CD1c-positive myeloid dendritic cell (primary cell): ENCODE data around the gene INPP4B.
"Not testable (repeated sequence)": the region's sequence is repeated elsewhere in the genome, so short reads cannot be mapped to it uniquely, and the experiment has no call there.

Experiments used
- DNase-seq: peaks from one replicate; pipeline ENCODE4 v3.0.0-alpha.2; 2016; ENCODE audit errors: extremely low spot score

INPP4B gene

GRCh38 chr4:142686081-142686480 is 160.0 kb downstream of the INPP4B start:
- no peak for DNase-seq

GRCh38 chr4:142683997-142684396 is 162.1 kb downstream of the INPP4B start:
- no peak for DNase-seq

GRCh38 chr4:142683503-142683902 is 162.6 kb downstream of the INPP4B start:
- DNase-seq, result no peak

- DNase-seq, result no peak
Measured at GRCh38 chr4:142671516-142671915, 174.6 kb downstream of the INPP4B start.

- DNase-seq, result no peak
Measured at GRCh38 chr4:142663828-142664227, 182.3 kb downstream of the INPP4B start.

- DNase-seq, result no peak
Measured at GRCh38 chr4:142660728-142661127, 185.4 kb downstream of the INPP4B start.

GRCh38 chr4:142656178-142656577 is 189.9 kb downstream of the INPP4B start:
- DNase-seq, result no peak

- no peak for DNase-seq
Measured at GRCh38 chr4:142648378-142648777, 197.7 kb downstream of the INPP4B start.

- DNase-seq, result no peak
Measured at GRCh38 chr4:142645475-142646108, 200.5 kb downstream of the INPP4B start.

- DNase-seq, result not testable (repeated sequence)
Measured at GRCh38 chr4:142644628-142645027, 201.5 kb downstream of the INPP4B start.

GRCh38 chr4:142637614-142638013 is 208.5 kb downstream of the INPP4B start:
- DNase-seq, result no peak

GRCh38 chr4:142631836-142632235 is 214.3 kb downstream of the INPP4B start:
- no peak for DNase-seq

- DNase-seq, result no peak
Measured at GRCh38 chr4:142615324-142615665, 230.8 kb downstream of the INPP4B start.

GRCh38 chr4:142614621-142615323 is 231.3 kb downstream of the INPP4B start:
- no peak for DNase-seq

GRCh38 chr4:142607976-142608375 is 238.1 kb downstream of the INPP4B start:
- DNase-seq, result no peak

GRCh38 chr4:142600952-142601351 is 245.1 kb downstream of the INPP4B start:
- no peak for DNase-seq

- no peak for DNase-seq
Measured at GRCh38 chr4:142598132-142598531, 248.0 kb downstream of the INPP4B start.

- DNase-seq, result no peak
Measured at GRCh38 chr4:142596595-142596994, 249.5 kb downstream of the INPP4B start.

- DNase-seq, result no peak
Measured at GRCh38 chr4:142596121-142596520, 250.0 kb downstream of the INPP4B start.

- no peak for DNase-seq
Measured at GRCh38 chr4:142595222-142595871, 250.8 kb downstream of the INPP4B start.

- no peak for DNase-seq
Measured at GRCh38 chr4:142585411-142585810, 260.7 kb downstream of the INPP4B start.

GRCh38 chr4:142583708-142584107 is 262.4 kb downstream of the INPP4B start:
- no peak for DNase-seq

GRCh38 chr4:142582340-142582739 is 263.8 kb downstream of the INPP4B start:
- no peak for DNase-seq
